Measurements from ENCODE around the gene EAF1. TPM values are rescaled to one million over a fixed set of nuclear protein-coding genes. Genes with fewer than 3 reads are reported as not detected.

The EAF1 gene
- total RNA-seq, 1 experiment from 2014 or later, result 32.1 TPM

GRCh38 chr3:15450438-15451215, 23.2 kb downstream of the EAF1 start:
- no TSS peak for BruUV-seq (replicated peaks)
- Histone ChIP-seq H4K20me1 (ENCODE audit: insufficient read depth) (no peaks in the 10 kb centered on the region), H3K79me2 (ENCODE audit: insufficient read depth, low read length) (no peaks in the 10 kb centered on the region), H3K9ac (ENCODE audit: low read length) (no peak overlapping the region), H3K4me2 (ENCODE audit: low read length) (no peak overlapping the region), H3K9me3 (ENCODE audit: control insufficient read depth in 1 of 2, insufficient read depth in 1 of 2, low read depth in 1 of 2, low read length in 2 of 2) (no peaks in the 10 kb centered on the region), H3K27me3 (ENCODE audit: insufficient read depth, low read length) (no peaks in the 10 kb centered on the region), H3K4me3 (replicated peaks in 1 of 2; ENCODE audit: low read depth in 1 of 2, low read length in 2 of 2) (no peak overlapping the region), H3K36me3 (ENCODE audit: control insufficient read depth in 1 of 2, insufficient read depth in 2 of 2, low read length in 2 of 2) (no peaks in the 10 kb centered on the region), H3K9me2 (ENCODE audit: insufficient read depth) (no peaks in the 10 kb centered on the region), H2AFZ (ENCODE audit: low read depth, low read length, poor library complexity, severe bottlenecking) (no peak overlapping the region), H3K4me1 (ENCODE audit: control insufficient read depth in 1 of 2, insufficient read depth in 2 of 2, low read length in 2 of 2) (no peaks in the 10 kb centered on the region), H3K27ac (ENCODE audit: low read depth, low read length) (no peak overlapping the region)
- intact Hi-C loops (cut with micrococcal nuclease), result no loop called here
- no peak for ATAC-seq
- TF ChIP-seq FOSL1 (IDR thresholded peaks at IDR 0.05; ENCODE audit: low read depth), result no peak
- no peak for TF ChIP-seq SRF (IDR thresholded peaks at IDR 0.05; ENCODE audit: low read depth)
- no peak for TF ChIP-seq TCF7L2 (IDR thresholded peaks at IDR 0.05; ENCODE audit: borderline replicate concordance, extremely low read depth, insufficient read depth, insufficient read length)
- TF ChIP-seq POLR2A (IDR thresholded peaks at IDR 0.05; ENCODE audit: borderline replicate concordance, extremely low read depth, insufficient read depth, insufficient read length), result no peak
- TF ChIP-seq EZH2 (IDR thresholded peaks at IDR 0.05), result no peak
- no peak for TF ChIP-seq REST (IDR thresholded peaks at IDR 0.05; ENCODE audit: low read depth)
- TF ChIP-seq ZFX (IDR thresholded peaks at IDR 0.05), result no peak
- no peak for TF ChIP-seq POLR2AphosphoS5 (IDR thresholded peaks at IDR 0.05; ENCODE audit: low read depth, low read length)
- no peak for TF ChIP-seq YY1 (IDR thresholded peaks at IDR 0.05; ENCODE audit: extremely low read depth, insufficient replicate concordance, low read depth, low read length)
- TF ChIP-seq ELF1 (IDR thresholded peaks at IDR 0.05; ENCODE audit: borderline replicate concordance, low read depth), result no peak
- TF ChIP-seq SP1 (IDR thresholded peaks at IDR 0.05; ENCODE audit: low read depth), result no peak
- TF ChIP-seq EGR1 (IDR thresholded peaks at IDR 0.05; ENCODE audit: low read depth), result no peak
- no peak for TF ChIP-seq CTCF (IDR thresholded peaks at IDR 0.05 in 2 of 3, conservative IDR thresholded peaks at IDR 0.05 in 1 of 3; ENCODE audit: borderline replicate concordance in 1 of 3, insufficient read depth in 1 of 3, low read depth in 2 of 3, low read length in 2 of 3)
- TF ChIP-seq JUND (IDR thresholded peaks at IDR 0.05), result no peak
- TF ChIP-seq CBX3 (IDR thresholded peaks at IDR 0.05; ENCODE audit: low read depth), result no peak
- RAD21 ChIA-PET (ENCODE audit: low non-redundant PET in 1 of 2, low total read pairs in 2 of 2, uncharacterized antibody in 2 of 2, unreplicated experiment in 2 of 2), result no interaction called here
- CTCF ChIA-PET, result no interaction called here
- POLR2A ChIA-PET, result no interaction called here
- DNase-seq (ENCODE audit: low read depth, low spot score), result no peak

All from HCT116 (cell line).